ENCODE data around the gene AMN1. TPM values are rescaled to one million over a fixed set of nuclear protein-coding genes. Genes with fewer than 3 reads are reported as not detected.

Gene AMN1
- total RNA-seq (2022; extraction: Qiagen RNA extraction) = 9.4 to 12.5 TPM (median 12.0 TPM) in 5 replicates

DNA sequence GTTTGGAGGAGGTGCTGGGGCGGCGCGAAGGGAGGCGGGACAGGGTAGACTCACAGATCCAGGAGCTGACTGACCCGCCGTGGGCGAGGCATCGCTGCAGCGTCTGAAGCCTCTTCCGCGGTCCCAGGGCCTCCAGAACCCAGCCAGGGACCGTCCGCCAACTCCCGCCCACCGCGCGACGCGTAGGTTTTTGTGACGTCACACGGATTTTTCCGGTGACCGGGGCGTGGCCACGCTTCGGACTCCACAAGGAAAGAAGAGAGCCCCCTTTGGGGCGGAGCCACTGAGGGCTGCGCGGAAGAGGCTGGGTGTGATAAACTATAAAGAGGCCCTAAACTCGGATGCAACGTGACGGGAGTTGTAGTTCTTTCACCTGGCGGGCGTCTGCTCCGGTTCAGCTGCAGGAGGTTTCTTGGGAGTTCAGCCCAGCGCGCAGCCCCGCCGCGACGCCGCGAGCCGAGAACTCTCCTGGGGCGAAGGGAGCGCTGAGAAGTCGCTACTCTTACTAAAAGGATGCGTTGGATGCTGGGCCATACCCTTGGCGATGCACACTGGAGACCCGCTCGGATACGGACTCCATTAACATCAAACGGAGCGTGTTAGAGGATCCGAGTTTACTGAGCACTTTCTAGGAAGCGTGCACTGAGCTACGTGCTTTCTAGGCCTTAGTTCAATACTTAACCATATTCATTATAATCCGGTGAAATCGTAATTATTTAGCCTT, at the start of gene AMN1:
AMN1 (minus strand) TSS at position 105 of the 724 bp plus-strand sequence; CDS start at position 92, 13 bp downstream.

GRCh38 chr12:31659087-31659942, 69.5 kb downstream of the AMN1 start, which contains the start of gene ETFBKMT:
Gene ETFBKMT, plus strand, starts transcription at chr12:31659688. Its CDS starts 2,266 bp downstream, at chr12:31661954.

Other genes starting within 250 kb of the AMN1 start
- gene DENND5B, start 137.9 kb downstream of the AMN1 start, total RNA-seq (2022; extraction: Qiagen RNA extraction) = 13.2 to 16.2 TPM (median 15.5 TPM) in 5 replicates
- gene ETFBKMT, start 69.3 kb downstream of the AMN1 start, total RNA-seq (2022; extraction: Qiagen RNA extraction) = 0.63 to 1.1 TPM (median 0.80 TPM) in 5 replicates
- 18.6 to 27.3 TPM (median 20.4 TPM) in 5 replicates for gene RESF1, start 230.4 kb upstream of the AMN1 start, total RNA-seq (2022; extraction: Qiagen RNA extraction)